Adrenal gland (tissue), 5 donors: ENCODE data around the gene ANKRD18B.
"Not testable (repeated sequence)": the region's sequence is repeated elsewhere in the genome, so short reads cannot be mapped to it uniquely, and the experiment has no call there.

Experiments used
- POLR2A ChIP-seq, 2 donors: fragments of 450-650 bp; IDR thresholded peaks; one replicate each; pipeline ENCODE4 v1.6.1; 2017; ENCODE audit warnings: antibody characterized with exemption in 2 of 2, mild to moderate bottlenecking in 2 of 2, moderate library complexity in 1 of 2
- TF ChIP-seq, protein P1 (sequence below), 6 experiments: fragments of 450-650 bp in 4 of 6; fragments of 200-600 bp in 2 of 6; sonication (generic) in 1 of 6; IDR thresholded peaks; 1 replicate in 5 of 6; 2 replicates in 1 of 6; pipeline versions ENCODE4 v1.5.1 to v1.8.0; 2016 to 2021; ENCODE audit warnings: antibody characterized with exemption in 6 of 6, mild to moderate bottlenecking in 2 of 6, moderate library complexity in 1 of 6
- donor health status: DM: no; HTN: no; CAD: no.

DNA sequence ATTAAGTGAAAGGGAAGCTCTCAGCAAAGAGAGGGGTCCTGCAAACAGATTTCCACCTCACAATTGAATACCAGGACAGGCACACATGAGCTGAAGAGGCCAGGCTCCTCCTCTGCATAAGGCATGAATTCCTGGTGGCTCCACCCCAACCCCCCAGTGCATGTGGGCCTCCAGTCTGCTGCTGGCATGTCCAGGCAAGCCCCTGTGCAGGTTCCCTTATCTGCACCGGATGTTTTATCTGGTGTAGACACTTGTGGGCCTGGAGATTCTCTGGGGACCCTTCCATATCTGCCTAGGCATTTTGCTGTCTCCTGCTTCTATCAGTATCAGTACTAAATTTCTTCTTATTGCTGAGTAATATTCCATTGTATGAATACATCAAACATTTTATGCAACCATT lies 36.2 kb downstream of the ANKRD18B start:
- TF ChIP-seq, protein P1, sequence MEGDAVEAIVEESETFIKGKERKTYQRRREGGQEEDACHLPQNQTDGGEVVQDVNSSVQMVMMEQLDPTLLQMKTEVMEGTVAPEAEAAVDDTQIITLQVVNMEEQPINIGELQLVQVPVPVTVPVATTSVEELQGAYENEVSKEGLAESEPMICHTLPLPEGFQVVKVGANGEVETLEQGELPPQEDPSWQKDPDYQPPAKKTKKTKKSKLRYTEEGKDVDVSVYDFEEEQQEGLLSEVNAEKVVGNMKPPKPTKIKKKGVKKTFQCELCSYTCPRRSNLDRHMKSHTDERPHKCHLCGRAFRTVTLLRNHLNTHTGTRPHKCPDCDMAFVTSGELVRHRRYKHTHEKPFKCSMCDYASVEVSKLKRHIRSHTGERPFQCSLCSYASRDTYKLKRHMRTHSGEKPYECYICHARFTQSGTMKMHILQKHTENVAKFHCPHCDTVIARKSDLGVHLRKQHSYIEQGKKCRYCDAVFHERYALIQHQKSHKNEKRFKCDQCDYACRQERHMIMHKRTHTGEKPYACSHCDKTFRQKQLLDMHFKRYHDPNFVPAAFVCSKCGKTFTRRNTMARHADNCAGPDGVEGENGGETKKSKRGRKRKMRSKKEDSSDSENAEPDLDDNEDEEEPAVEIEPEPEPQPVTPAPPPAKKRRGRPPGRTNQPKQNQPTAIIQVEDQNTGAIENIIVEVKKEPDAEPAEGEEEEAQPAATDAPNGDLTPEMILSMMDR (IDR thresholded peaks at IDR 0.05), result not testable (repeated sequence)
- not testable (repeated sequence) for TF ChIP-seq POLR2A (IDR thresholded peaks at IDR 0.05)
